ENCODE measurements around the gene DHX57. TPM values are rescaled to one million over a fixed set of nuclear protein-coding genes. Genes with fewer than 3 reads are reported as not detected.

Gene DHX57
- total and polyA plus RNA-seq, 8 donors = 6.0 to 12.1 (median 9.1) TPM

DNA sequence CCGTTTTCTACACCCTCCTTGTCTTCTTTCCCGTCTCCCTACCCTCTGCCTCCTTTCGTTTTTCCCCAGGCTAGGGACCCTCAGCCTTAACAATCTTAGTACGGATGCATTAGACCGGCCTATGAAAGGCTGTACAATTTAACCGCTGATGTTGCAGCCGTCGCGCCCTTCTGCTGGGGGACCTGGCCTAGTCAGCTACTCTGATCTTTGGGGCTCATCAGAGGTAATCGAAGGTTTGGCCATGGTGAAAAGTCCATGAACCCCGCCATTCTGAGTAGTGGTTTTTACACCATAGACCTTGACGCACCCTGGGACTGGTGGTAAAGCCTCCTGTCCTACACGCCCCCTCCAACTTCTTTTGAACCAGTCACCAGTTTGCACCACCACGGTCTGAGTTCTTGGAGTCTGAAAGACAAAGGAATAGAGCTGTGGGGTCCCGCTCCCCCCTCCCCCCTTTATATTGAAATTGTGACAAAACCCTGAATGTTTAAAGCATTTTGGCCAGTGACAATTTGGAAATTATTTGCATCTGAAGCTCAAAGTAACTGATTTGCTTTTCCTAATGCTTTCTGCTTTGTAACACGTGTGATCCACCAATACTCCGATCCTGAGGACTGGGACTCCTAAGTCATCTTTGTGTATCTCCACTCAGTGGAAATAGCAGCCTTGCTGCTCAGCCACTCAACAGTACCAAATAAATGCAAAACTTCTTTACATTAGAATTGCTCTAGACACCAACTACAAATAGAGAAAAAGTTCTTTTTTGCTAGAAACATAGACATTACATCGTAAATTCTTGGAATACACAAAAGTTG, 123.9 kb downstream of the DHX57 start:
- WGBS, 2 donors = 33 to 34% methylated on average over 18 of the region's 18 CpGs
- H3K4me3 ChIP-seq = peak overlapping the region; percentile 46 to 82 (median 76)
- H3K9me3 ChIP-seq = no peaks in the 10 kb centered on the region
- peak overlapping the region; percentile 90 to 100 (median 95) for H3K27ac ChIP-seq
- no peak for TF ChIP-seq CTCF (IDR thresholded peaks at IDR 0.05)
- FAIRE-seq (no peak), DNase-seq (no peak), ATAC-seq (peak in 1 of 4 donors; percentile 1)
- H3K4me1 ChIP-seq = peaks cover 0 to 34% (median 19%) of the 10 kb centered on the region in 3 donors
- intact Hi-C loops (cut with DNase I) = no loop called here
- H3K36me3 ChIP-seq = peaks cover 0 to 24% (median 20%) of the 10 kb centered on the region in 3 donors
- no peaks in the 10 kb centered on the region for H3K27me3 ChIP-seq

- peak; percentile 97 to 100 (median 98) for DNase-seq
- peak; percentile 89 to 94 (median 91) for ATAC-seq
- Histone ChIP-seq H3K4me1 (peaks cover 2 to 38% (median 27%) of the 10 kb centered on the region in 3 donors), H3K9me3 (no peaks in the 10 kb centered on the region), H3K27ac (peak within 1 kb of the TSS; percentile 90 to 100 (median 95)), H3K4me3 (peak within 1 kb of the TSS; percentile 46 to 82 (median 76)), H3K27me3 (no peaks in the 10 kb centered on the region), H3K36me3 (peaks cover 0 to 32% (median 26%) of the 10 kb centered on the region in 3 donors)
- no peak for TF ChIP-seq CTCF (IDR thresholded peaks at IDR 0.05)
- no peak for FAIRE-seq
- 0 to 1% methylated on average over 67 to 68 of the region's 68 CpGs for WGBS, 2 donors
- intact Hi-C loops (cut with DNase I) = no loop called here
These were observed 124.7 kb downstream of the DHX57 start, which contains the start of gene SRSF7 for GRCh38 chr2:38750891-38751595. Gene SRSF7, minus strand, starts transcription at chr2:38751361. Its CDS starts 105 bp downstream, at chr2:38751256.

DNA sequence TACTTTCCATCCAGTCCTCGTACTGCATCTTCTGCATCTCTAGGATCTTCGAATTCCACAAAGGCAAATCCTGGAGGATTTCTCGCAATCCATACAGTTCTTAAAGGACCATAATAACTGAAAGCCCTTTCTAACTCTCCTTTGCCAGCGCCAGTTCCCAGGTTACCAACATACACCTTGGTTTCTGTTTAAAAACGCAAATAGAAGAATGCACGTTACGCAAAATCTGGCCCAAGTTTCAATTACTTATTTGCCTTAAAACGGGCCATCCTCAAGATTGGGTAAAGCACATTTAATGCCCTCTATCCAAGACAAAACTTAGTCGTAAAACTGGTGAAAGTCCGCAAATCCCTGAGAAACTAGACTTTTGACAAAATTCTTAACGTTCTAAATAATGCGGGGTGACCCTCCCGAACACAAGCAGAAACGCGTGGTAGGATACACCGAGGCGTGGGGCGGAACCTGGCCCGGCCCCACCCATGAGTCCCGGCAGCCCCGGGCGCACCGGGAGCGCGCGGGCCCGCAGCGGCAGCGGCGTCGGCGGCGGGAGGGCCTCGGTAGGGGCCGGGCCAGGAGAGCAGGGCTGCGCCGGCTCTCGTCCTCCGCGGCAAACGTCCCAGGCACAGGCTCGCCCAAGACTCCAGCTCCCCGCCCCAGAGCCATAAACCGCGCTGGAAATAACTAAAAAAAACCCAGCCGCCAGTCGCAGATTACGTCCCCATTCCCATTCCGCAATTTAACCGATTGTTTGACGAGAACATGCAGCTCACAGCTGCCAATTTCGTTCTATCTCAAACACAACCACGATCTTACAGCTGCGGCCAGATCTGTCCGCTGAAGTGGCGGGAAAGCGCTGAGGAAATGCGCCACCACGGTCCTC, 125.5 kb downstream of the DHX57 start:
- intact Hi-C loops (cut with DNase I) = no loop called here
- peaks cover 4 to 38% (median 33%) of the 10 kb centered on the region in 3 donors for H3K4me1 ChIP-seq
- DNase-seq = peak; percentile 47 to 82 (median 60)
- H3K27ac ChIP-seq = peak overlapping the region; percentile 90 to 100 (median 95)
- no peaks in the 10 kb centered on the region for H3K9me3 ChIP-seq
- peak; percentile 72 to 80 (median 76) for ATAC-seq
- no peak for TF ChIP-seq CTCF (IDR thresholded peaks at IDR 0.05)
- no peak for FAIRE-seq
- WGBS, 2 donors = 0% methylated on average over 59 of the region's 59 CpGs
- peaks cover 0 to 38% (median 33%) of the 10 kb centered on the region in 3 donors for H3K36me3 ChIP-seq
- peak overlapping the region; percentile 46 to 82 (median 76) for H3K4me3 ChIP-seq
- H3K27me3 ChIP-seq = no peaks in the 10 kb centered on the region

DNA sequence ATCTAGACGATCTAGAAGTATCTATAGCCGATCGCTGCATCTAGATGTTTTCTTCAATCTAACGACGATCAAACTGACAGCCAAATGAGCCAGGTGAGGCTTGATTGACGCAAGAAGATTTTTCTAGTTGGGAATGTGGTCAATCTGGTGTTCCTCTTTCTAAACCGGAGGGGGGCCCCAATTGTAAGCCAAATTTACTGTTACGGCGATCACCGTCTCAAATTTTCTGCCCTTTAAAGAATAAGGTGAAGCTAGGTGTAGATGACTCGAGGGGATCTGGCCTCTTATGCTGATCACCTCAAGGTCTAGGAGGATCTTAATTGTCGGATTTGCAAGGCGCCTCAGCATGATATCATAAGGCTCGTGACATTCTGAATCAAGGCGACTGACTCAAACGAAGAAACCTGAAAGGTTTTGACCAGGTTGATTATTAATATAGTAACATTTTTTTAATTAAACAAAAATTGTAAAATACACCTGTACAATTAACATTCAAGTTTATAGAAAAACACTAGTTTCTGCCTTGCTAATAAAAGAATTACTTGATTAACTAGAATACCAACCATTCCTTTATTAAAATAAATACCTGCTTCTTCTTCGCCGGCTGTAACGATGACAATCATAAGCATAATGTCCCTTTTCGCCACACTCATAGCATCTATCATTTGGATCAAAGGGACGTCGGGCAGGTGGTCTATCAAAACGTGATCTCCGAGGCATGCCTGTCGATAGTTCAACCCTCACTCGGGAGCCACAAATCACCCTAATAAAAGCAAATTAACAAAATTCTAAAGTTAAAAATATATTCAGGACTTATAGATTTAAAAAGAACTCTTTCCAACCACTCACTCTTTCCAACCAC, 126.6 kb downstream of the DHX57 start:
- Histone ChIP-seq H3K9me3 (no peaks in the 10 kb centered on the region), H3K4me3 (peak overlapping the region; percentile 46 to 82 (median 76)), H3K4me1 (peaks cover 4 to 33% (median 33%) of the 10 kb centered on the region in 3 donors), H3K27ac (no peak overlapping the region), H3K36me3 (peaks cover 0 to 45% (median 42%) of the 10 kb centered on the region in 3 donors), H3K27me3 (no peaks in the 10 kb centered on the region)
- TF ChIP-seq CTCF (IDR thresholded peaks at IDR 0.05) = no peak
- DNase-seq (no peak), ATAC-seq (no peak), FAIRE-seq (no peak)
- intact Hi-C loops (cut with DNase I) = no loop called here
- WGBS, 2 donors = 50 to 56% methylated on average over 26 of the region's 26 CpGs
